A673 (cell line): Measurements from ENCODE around the gene AKAP6. TPM values are rescaled to one million over a fixed set of nuclear protein-coding genes. Genes with fewer than 3 reads are reported as not detected.

ENCODE experiments used
- BruUV-seq: library from RNA; stranded (reverse); fragments of 400-500 nt; replicated peaks from 2 replicates; lab custom pipeline; 2021; lab: Mats Ljungman, UMichigan
- CTCF ChIA-PET: fragments of 300-600 bp; sonication (Branson Sonifier 250); formaldehyde crosslinking; loops from one replicate; lab custom pipeline; 2022; ENCODE audit warnings: antibody characterized with exemption; lab: Charles Lee
- POLR2A ChIA-PET: fragments of 300-600 bp; sonication (Branson Sonifier 250); formaldehyde crosslinking; loops from one replicate; lab custom pipeline; 2022; ENCODE audit warnings: antibody characterized with exemption; ENCODE audit not compliant: low non-redundant PET; lab: Charles Lee
- DNase-seq: peaks from one replicate; pipeline ENCODE4 v3.0.0-alpha.2; 2015; ENCODE audit warnings: low spot score
- H3K27ac ChIP-seq: fragments of 200-600 bp; sonication (generic); 2 replicates; pipeline ENCODE4 v1.5.1; 2016; ENCODE audit warnings: mixed run types, low read depth, mild to moderate bottlenecking, mixed read lengths, antibody characterized with exemption, low read length; ENCODE audit not compliant: poor library complexity, severe bottlenecking
- H3K27me3 ChIP-seq: fragments of 200-600 bp; sonication (generic); replicated peaks from 2 replicates; pipeline ENCODE4 v1.6.1; 2017; ENCODE audit warnings: mixed run types, low read depth, mild to moderate bottlenecking, mixed read lengths, antibody characterized with exemption, low read length; ENCODE audit not compliant: insufficient read depth, poor library complexity
- H3K36me3 ChIP-seq: fragments of 200-600 bp; sonication (generic); 2 replicates; pipeline ENCODE4 v1.6.1; 2016; ENCODE audit warnings: mixed run types, mild to moderate bottlenecking, mixed read lengths, antibody characterized with exemption, low read length; ENCODE audit not compliant: insufficient read depth, poor library complexity, severe bottlenecking
- H3K4me1 ChIP-seq: fragments of 200-600 bp; sonication (generic); 2 replicates; pipeline ENCODE4 v1.6.1; 2017; ENCODE audit warnings: mixed run types, mild to moderate bottlenecking, mixed read lengths, antibody characterized with exemption, low read length; ENCODE audit not compliant: insufficient read depth, poor library complexity, severe bottlenecking
- H3K4me3 ChIP-seq: fragments of 200-600 bp; sonication (generic); 2 replicates; pipeline ENCODE4 v1.5.1; 2016; ENCODE audit warnings: low read depth, mixed run types, mild to moderate bottlenecking, mixed read lengths, low read length; ENCODE audit not compliant: poor library complexity, severe bottlenecking
- H3K9me3 ChIP-seq: fragments of 200-600 bp; sonication (generic); 2 replicates; pipeline ENCODE4 v1.6.1; 2016; ENCODE audit warnings: mixed run types, low read depth, mild to moderate bottlenecking, mixed read lengths, antibody characterized with exemption, low read length; ENCODE audit not compliant: poor library complexity, severe bottlenecking
- CTCF ChIP-seq: fragments of 300-800, 200-600 bp; sonication (generic); conservative IDR thresholded peaks from 2 replicates; pipeline ENCODE4 v1.5.1; 2017; ENCODE audit warnings: low read depth, mild to moderate bottlenecking, antibody characterized with exemption, low read length, moderate library complexity, mixed read lengths
- EZH2 ChIP-seq: fragments of 200-600 bp; sonication (generic); IDR thresholded peaks from 2 replicates; pipeline ENCODE4 v1.6.1; 2017; ENCODE audit warnings: borderline replicate concordance, low read depth, mild to moderate bottlenecking, mixed read lengths, antibody characterized with exemption, low read length; ENCODE audit not compliant: poor library complexity, severe bottlenecking
- intact Hi-C: fragments of 100-400 bp; cut with micrococcal nuclease; formaldehyde crosslinking; loops from one replicate; pipeline ENCODE4 v1.10.0; 2022; ENCODE audit not compliant: unreplicated experiment
- total RNA-seq: library from RNA; stranded (reverse); gene quantifications from 2 replicates; pipeline ENCODE4 v1.2.3, GENCODE V29; 2021

Gene AKAP6
- total RNA-seq, 1 experiment from 2014 or later = 0.73 TPM

GRCh38 chr14:32494609-32495434, 165.7 kb downstream of the AKAP6 start:
- POLR2A ChIA-PET = no interaction called here
- Histone ChIP-seq H3K27ac (no peak overlapping the region), H3K9me3 (no peaks in the 10 kb centered on the region), H3K4me3 (no peak overlapping the region), H3K4me1 (no peaks in the 10 kb centered on the region), H3K36me3 (no peaks in the 10 kb centered on the region), H3K27me3 (peaks cover 3% of the 10 kb centered on the region)
- no peak for DNase-seq
- no TSS peak for BruUV-seq
- intact Hi-C loops = no loop called here
- no peak for TF ChIP-seq EZH2
- no peak for TF ChIP-seq CTCF
- CTCF ChIA-PET = no interaction called here

GRCh38 chr14:32495435-32495734, 166.3 kb downstream of the AKAP6 start:
- BruUV-seq = no TSS peak
- Histone ChIP-seq H3K4me3 (no peak overlapping the region), H3K9me3 (no peaks in the 10 kb centered on the region), H3K27me3 (peaks cover 3% of the 10 kb centered on the region), H3K27ac (no peak overlapping the region), H3K36me3 (no peaks in the 10 kb centered on the region), H3K4me1 (no peaks in the 10 kb centered on the region)
- intact Hi-C loops = no loop called here
- no peak for DNase-seq
- ChIA-PET CTCF (no interaction called here), POLR2A (no interaction called here)
- TF ChIP-seq EZH2 (no peak), CTCF (no peak)

DNA sequence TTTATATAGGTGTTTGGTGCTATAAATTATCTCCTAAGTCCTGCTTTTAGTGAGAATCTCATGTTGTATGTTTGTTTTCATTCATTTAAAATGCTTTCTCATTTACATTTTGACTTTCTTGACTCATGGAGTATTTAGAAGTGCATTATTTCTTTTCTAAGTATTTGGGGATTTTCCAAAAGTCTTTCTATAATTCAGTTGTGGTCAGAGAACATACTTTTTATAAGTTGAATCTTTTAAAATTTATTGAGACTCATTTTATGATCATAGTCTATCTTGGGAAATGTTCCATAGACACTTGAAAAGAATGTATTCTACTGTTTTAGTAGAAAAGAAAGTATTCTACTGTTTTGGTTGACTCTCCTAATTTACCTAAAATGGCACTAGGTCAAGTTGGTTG, 168.2 kb downstream of the AKAP6 start:
- H3K9me3 ChIP-seq = no peaks in the 10 kb centered on the region
- intact Hi-C loops = no loop called here
- BruUV-seq = no TSS peak
- ChIA-PET POLR2A (no interaction called here), CTCF (no interaction called here)
- no peaks in the 10 kb centered on the region for H3K27me3 ChIP-seq
- no peaks in the 10 kb centered on the region for H3K36me3 ChIP-seq
- H3K4me1 ChIP-seq = no peaks in the 10 kb centered on the region
- no peak overlapping the region for H3K27ac ChIP-seq
- TF ChIP-seq CTCF (no peak), EZH2 (no peak)
- DNase-seq = no peak
- no peak overlapping the region for H3K4me3 ChIP-seq
